Common myeloid progenitor, CD34-positive (primary cell): ENCODE measurements around the gene UBXN1.
"Not testable (repeated sequence)": the region's sequence is repeated elsewhere in the genome, so short reads cannot be mapped to it uniquely, and the experiment has no call there.

ENCODE experiments used
- CTCF ChIA-PET: fragments of 350-600 bp; sonication (Branson Sonifier 250); formaldehyde crosslinking; loops from one replicate; lab custom pipeline; 2021; ENCODE audit warnings: antibody characterized with exemption; lab: Charles Lee
- POLR2A ChIA-PET: fragments of 350-600 bp; sonication (Branson Sonifier 250); formaldehyde crosslinking; loops from one replicate; lab custom pipeline; 2021; ENCODE audit warnings: antibody characterized with exemption; lab: Charles Lee
- DNase-seq, 3 donors: peaks; one replicate each; pipeline versions ENCODE4 v3.0.0 to v3.0.0-alpha.2; 2013
- H3K27ac ChIP-seq, 2 experiments: 1 replicate in 1 of 2; 2 replicates in 1 of 2; pipeline ENCODE4 v1.7.0; 2013; ENCODE audit warnings: inconsistent platforms in 2 of 2, low read length in 2 of 2, mild to moderate bottlenecking in 2 of 2, low read depth in 1 of 2, moderate library complexity in 1 of 2; ENCODE audit not compliant: severe bottlenecking in 2 of 2, insufficient read depth in 1 of 2, poor library complexity in 1 of 2
- H3K27me3 ChIP-seq, 5 experiments: replicated peaks in 2 of 5; 1 replicate in 3 of 5; 2 replicates in 2 of 5; pipeline versions ENCODE4 v1.6.1 to v1.7.0; 2013; ENCODE audit warnings: low read length in 4 of 5, mild to moderate bottlenecking in 2 of 5, moderate library complexity in 2 of 5, inconsistent platforms in 1 of 5; ENCODE audit not compliant: insufficient read depth in 5 of 5, control insufficient read depth in 4 of 5
- H3K36me3 ChIP-seq, 4 experiments: 1 replicate in 2 of 4; 2 replicates in 2 of 4; pipeline versions ENCODE4 v1.6.1 to v1.7.0; 2013; ENCODE audit warnings: low read length in 3 of 4, control low read depth in 1 of 4, mild to moderate bottlenecking in 1 of 4; ENCODE audit not compliant: control insufficient read depth in 4 of 4, insufficient read depth in 4 of 4
- H3K4me1 ChIP-seq, 4 experiments: 1 replicate in 3 of 4; 2 replicates in 1 of 4; pipeline versions ENCODE4 v1.6.1 to v1.7.1; 2013; ENCODE audit warnings: low read length in 3 of 4, mild to moderate bottlenecking in 3 of 4, control low read depth in 1 of 4, inconsistent platforms in 1 of 4, moderate library complexity in 1 of 4; ENCODE audit not compliant: control insufficient read depth in 4 of 4, insufficient read depth in 4 of 4; ENCODE audit errors: control extremely low read depth in 1 of 4
- H3K4me3 ChIP-seq, 7 experiments: 1 replicate in 4 of 7; 2 replicates in 3 of 7; pipeline versions ENCODE4 v1.5.1 to v1.7.0; 2013; ENCODE audit warnings: mild to moderate bottlenecking in 7 of 7, low read length in 6 of 7, moderate library complexity in 6 of 7, inconsistent platforms in 2 of 7, low read depth in 2 of 7, control low read depth in 1 of 7; ENCODE audit not compliant: insufficient read depth in 4 of 7, control insufficient read depth in 1 of 7; ENCODE audit errors: extremely low read depth in 1 of 7
- H3K9me3 ChIP-seq, 5 experiments: 1 replicate in 4 of 5; 2 replicates in 1 of 5; pipeline versions ENCODE4 v1.6.1 to v1.7.1; 2013; ENCODE audit warnings: low read length in 4 of 5, mild to moderate bottlenecking in 2 of 5, inconsistent platforms in 1 of 5, low read depth in 1 of 5, moderate library complexity in 1 of 5; ENCODE audit not compliant: control insufficient read depth in 4 of 5, insufficient read depth in 2 of 5; ENCODE audit errors: control extremely low read depth in 1 of 5
- WGBS: methylation state at CpG from one replicate; pipeline ENCODE4 v1.1.5; 2013; ENCODE audit not compliant: insufficient coverage; 5-methylcytosine and 5-hydroxymethylcytosine counted together

UBXN1 gene

GRCh38 chr11:62677714-62678113 lies 1.2 kb downstream of the UBXN1 start:
- DNase-seq = no peak
- peaks cover 2 to 32% (median 22%) of the 10 kb centered on the region in 4 experiments for H3K4me1 ChIP-seq
- H3K27ac ChIP-seq = peak overlapping the region; percentile 93 to 96
- H3K36me3 ChIP-seq = peaks cover 2 to 32% (median 25%) of the 10 kb centered on the region in 4 experiments
- peak overlapping the region in 5 of 7 experiments; percentile 87 to 96 (median 90) for H3K4me3 ChIP-seq
- POLR2A ChIA-PET = interaction anchor here (1.1 kb wide), 1 partner anchor 50 kb away, joined by 3 read pairs; the partner anchor contains the start of genes HNRNPUL2 and TTC9C
- H3K9me3 ChIP-seq = no peaks in the 10 kb centered on the region
- CTCF ChIA-PET = interaction anchor here (1.5 to 5.0 kb wide), 3 partner anchors 11 to 179 kb away, joined by 3 to 29 read pairs (median 8); partner anchors contain the start of genes C11orf98 and CSKMT
- H3K27me3 ChIP-seq = no peaks in the 10 kb centered on the region
- 95% methylated on average over 13 of the region's 15 CpGs for WGBS

DNA sequence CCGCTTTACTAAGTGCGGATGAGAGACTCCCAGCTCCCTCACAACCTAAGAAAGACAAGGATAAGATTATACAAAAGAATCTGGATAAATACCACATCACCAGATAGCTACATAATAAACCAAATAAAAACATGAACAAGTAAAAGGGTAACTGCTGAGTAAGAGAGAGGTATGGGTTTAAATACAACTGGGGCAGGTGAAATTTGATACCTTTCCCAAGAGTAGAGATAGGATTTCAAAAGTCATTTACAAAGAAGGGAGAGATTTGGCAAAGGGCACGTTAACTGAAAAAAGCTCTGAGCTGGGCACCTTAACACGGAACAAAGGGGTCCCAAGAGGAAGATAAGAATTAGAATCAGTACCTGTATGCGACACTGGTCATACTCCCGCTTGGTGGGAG lies 1.7 kb downstream of the UBXN1 start:
- H3K4me1 ChIP-seq = peaks cover 2 to 38% (median 28%) of the 10 kb centered on the region in 4 experiments
- H3K9me3 ChIP-seq = no peaks in the 10 kb centered on the region
- 100% methylated on average over 2 of the region's 6 CpGs for WGBS
- H3K27me3 ChIP-seq = no peaks in the 10 kb centered on the region
- ChIA-PET CTCF (interaction anchor here (0.6 to 5.0 kb wide), 8 partner anchors 10 to 179 kb away, joined by 3 to 29 read pairs (median 3); partner anchors contain the start of genes C11orf98, CSKMT, HNRNPUL2 and LRRN4CL), POLR2A (interaction anchor here (1.1 kb wide), 1 partner anchor 51 kb away, joined by 3 read pairs; the partner anchor contains the start of genes HNRNPUL2 and TTC9C)
- DNase-seq = no peak
- H3K4me3 ChIP-seq = no peak overlapping the region
- H3K27ac ChIP-seq = peak overlapping the region in 1 of 2 experiments; percentile 96
- H3K36me3 ChIP-seq = peaks cover 2 to 32% (median 25%) of the 10 kb centered on the region in 4 experiments

DNA sequence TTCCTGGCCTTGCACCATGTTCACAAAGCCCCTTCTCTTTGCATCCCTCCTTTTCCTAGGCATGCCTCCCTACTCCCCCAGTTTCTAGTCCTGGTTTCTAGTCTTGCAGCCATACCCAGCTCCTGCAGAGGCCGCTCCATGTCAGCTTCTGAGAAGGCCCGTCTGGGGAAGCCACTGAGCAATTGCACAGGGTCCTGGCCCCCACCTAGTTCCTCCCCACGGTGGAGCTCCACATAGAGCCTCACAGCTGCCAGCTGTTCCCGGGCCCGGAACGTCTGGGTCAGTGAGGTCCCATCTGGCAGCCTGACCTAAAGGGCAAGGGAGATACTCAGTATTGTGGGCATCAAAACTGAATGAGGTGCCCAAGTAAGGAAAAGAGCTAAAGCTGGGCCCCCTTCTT lies 2.2 kb downstream of the UBXN1 start:
- no peak for DNase-seq
- WGBS = 82% methylated on average over 5 of the region's 6 CpGs
- no peaks in the 10 kb centered on the region for H3K9me3 ChIP-seq
- POLR2A ChIA-PET = interaction anchor here (1.1 kb wide), 1 partner anchor 51 kb away, joined by 3 read pairs; the partner anchor contains the start of genes HNRNPUL2 and TTC9C
- peak overlapping the region in 1 of 2 experiments; percentile 96 for H3K27ac ChIP-seq
- peaks cover 2 to 41% (median 30%) of the 10 kb centered on the region in 4 experiments for H3K4me1 ChIP-seq
- no peak overlapping the region for H3K4me3 ChIP-seq
- peaks cover 2 to 32% (median 25%) of the 10 kb centered on the region in 4 experiments for H3K36me3 ChIP-seq
- CTCF ChIA-PET = interaction anchor here (0.6 to 5.0 kb wide), 10 partner anchors 10 to 180 kb away, joined by 3 to 29 read pairs (median 3); partner anchors contain the start of genes C11orf98, CSKMT, HNRNPUL2 and LRRN4CL
- no peaks in the 10 kb centered on the region for H3K27me3 ChIP-seq

- CTCF ChIA-PET = interaction anchor here (0.8 to 5.0 kb wide), 2 partner anchors 9 to 62 kb away, joined by 3 to 29 read pairs; partner anchors contain the start of genes C11orf98 and CSKMT
- H3K9me3 ChIP-seq, H3K27me3 ChIP-seq, H3K4me3 ChIP-seq, H3K27ac ChIP-seq, POLR2A ChIA-PET, DNase-seq: not testable (repeated sequence)
- WGBS = 98% methylated on average over 9 of the region's 10 CpGs
- H3K4me1 ChIP-seq = peaks cover 2 to 42% (median 36%) of the 10 kb centered on the region in 4 experiments
- H3K36me3 ChIP-seq = peaks cover 2 to 32% (median 25%) of the 10 kb centered on the region in 4 experiments
These were observed 3.5 kb downstream of the UBXN1 start for GRCh38 chr11:62675415-62675814.

DNA sequence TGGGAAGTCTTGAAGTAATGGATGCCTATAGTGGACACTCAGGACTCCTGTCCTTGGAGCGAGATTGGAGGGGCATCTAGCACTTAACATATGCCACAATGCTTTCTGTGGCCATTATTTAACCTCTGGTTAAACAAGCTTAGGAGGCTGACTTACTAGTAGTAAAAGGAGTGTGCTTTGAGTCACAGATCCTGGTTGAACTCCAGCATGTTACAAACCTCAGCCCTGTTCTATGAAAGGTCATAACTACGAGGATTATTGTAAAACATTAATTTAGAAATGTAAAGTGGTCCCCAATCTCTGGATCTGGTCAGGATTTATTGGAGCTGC lies 5.7 kb downstream of the UBXN1 start:
- ChIA-PET CTCF (interaction anchor here (0.7 to 5.0 kb wide), 7 partner anchors 6 to 61 kb away, joined by 3 to 29 read pairs (median 4); partner anchors contain the start of genes C11orf98 and CSKMT), POLR2A (interaction anchor here (1.3 kb wide), 1 partner anchor 20 kb away, joined by 4 read pairs; the partner anchor contains the start of gene INTS5)
- DNase-seq = no peak
- no peaks in the 10 kb centered on the region for H3K27me3 ChIP-seq
- peaks cover 0 to 47% (median 30%) of the 10 kb centered on the region in 4 experiments for H3K4me1 ChIP-seq
- H3K27ac ChIP-seq = peak overlapping the region in 1 of 2 experiments; percentile 52
- WGBS = 100% methylated on average over 1 of the region's 2 CpGs
- peak overlapping the region in 1 of 7 experiments; percentile 100 for H3K4me3 ChIP-seq
- peaks cover 2 to 41% (median 26%) of the 10 kb centered on the region in 4 experiments for H3K36me3 ChIP-seq
- no peaks in the 10 kb centered on the region for H3K9me3 ChIP-seq

- DNase-seq = peak; percentile 92 to 96 (median 94)
- under 1% methylated on average over 57 of the region's 59 CpGs for WGBS
- peak within 1 kb of the TSS; percentile 82 to 100 (median 94) for H3K4me3 ChIP-seq
These were observed 7.1 kb downstream of the UBXN1 start, which contains the start of the genes LBHD1 and UQCC3 for GRCh38 chr11:62671608-62672389. Gene LBHD1, minus strand, starts transcription at chr11:62672267. Its CDS starts 2,236 bp downstream, at chr11:62670031. Gene UQCC3, plus strand, starts transcription at chr11:62671673. Its CDS starts 73 bp downstream, at chr11:62671746.

More at GRCh38 chr11:62671608-62672389, 7.1 kb downstream of the UBXN1 start, which contains the start of the genes LBHD1 and UQCC3:
- ChIA-PET CTCF (interaction anchor here (0.7 to 9.4 kb wide), 13 partner anchors 10 to 80 kb away, joined by 3 to 33 read pairs (median 4); partner anchors contain the start of genes GANAB and TUT1), POLR2A (interaction anchor here (0.6 to 2.6 kb wide), 10 partner anchors 9 to 184 kb away, joined by 3 to 20 read pairs (median 6); partner anchors contain the start of genes GANAB, INTS5, NXF1 and TTC9C)
- Histone ChIP-seq H3K36me3 (peaks cover 2 to 38% (median 20%) of the 10 kb centered on the region in 4 experiments), H3K27me3 (no peaks in the 10 kb centered on the region), H3K27ac (peak within 1 kb of the TSS; percentile 84 to 89), H3K4me1 (peaks cover 0 to 49% (median 31%) of the 10 kb centered on the region in 4 experiments), H3K9me3 (no peaks in the 10 kb centered on the region)
